Measurements from ENCODE around the gene MYLK.

DNA sequence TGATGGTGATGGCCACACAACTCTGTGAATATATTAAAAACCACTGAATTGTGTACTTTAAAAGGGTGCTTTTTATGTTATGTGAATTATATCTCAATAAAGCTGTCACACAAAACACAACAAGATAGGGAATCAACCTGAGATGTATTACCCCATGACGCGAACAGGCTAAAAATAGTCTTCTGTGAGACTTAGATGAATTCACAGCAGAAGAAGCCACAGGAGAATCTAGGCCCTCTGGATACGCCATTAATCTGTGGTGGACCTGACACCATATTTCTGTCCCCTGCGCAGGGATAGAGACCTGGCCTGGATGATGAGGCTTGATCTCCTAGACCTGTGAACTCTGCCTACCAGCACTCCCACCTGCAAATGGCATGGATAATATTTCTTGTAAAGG is 153.3 kb downstream of the MYLK start:
- TF ChIP-seq, protein P1, sequence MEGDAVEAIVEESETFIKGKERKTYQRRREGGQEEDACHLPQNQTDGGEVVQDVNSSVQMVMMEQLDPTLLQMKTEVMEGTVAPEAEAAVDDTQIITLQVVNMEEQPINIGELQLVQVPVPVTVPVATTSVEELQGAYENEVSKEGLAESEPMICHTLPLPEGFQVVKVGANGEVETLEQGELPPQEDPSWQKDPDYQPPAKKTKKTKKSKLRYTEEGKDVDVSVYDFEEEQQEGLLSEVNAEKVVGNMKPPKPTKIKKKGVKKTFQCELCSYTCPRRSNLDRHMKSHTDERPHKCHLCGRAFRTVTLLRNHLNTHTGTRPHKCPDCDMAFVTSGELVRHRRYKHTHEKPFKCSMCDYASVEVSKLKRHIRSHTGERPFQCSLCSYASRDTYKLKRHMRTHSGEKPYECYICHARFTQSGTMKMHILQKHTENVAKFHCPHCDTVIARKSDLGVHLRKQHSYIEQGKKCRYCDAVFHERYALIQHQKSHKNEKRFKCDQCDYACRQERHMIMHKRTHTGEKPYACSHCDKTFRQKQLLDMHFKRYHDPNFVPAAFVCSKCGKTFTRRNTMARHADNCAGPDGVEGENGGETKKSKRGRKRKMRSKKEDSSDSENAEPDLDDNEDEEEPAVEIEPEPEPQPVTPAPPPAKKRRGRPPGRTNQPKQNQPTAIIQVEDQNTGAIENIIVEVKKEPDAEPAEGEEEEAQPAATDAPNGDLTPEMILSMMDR (IDR thresholded peaks at IDR 0.05) = no peak
- TF ChIP-seq POLR2A (IDR thresholded peaks at IDR 0.05) (no peak), EP300 (IDR thresholded peaks at IDR 0.05) (no peak)

Measured in tibial nerve (tissue), 4 donors.